Glomerular endothelial cell (primary cell): Measurements from ENCODE around the gene CPNE6. TPM values are rescaled to one million over a fixed set of nuclear protein-coding genes. Genes with fewer than 3 reads are reported as not detected.

ENCODE experiments used
- DNase-seq: peaks from one replicate; pipeline ENCODE4 v3.0.0-alpha.2; 2011; ENCODE audit warnings: low read depth, low spot score; ENCODE audit errors: extremely low read depth
- total RNA-seq: library from RNA; depleted of rRNA; stranded (reverse); fragments of >200 nt; gene quantifications from 2 replicates; pipeline ENCODE4 v1.2.3, GENCODE V29; 2015

CPNE6 gene
- total RNA-seq, 1 donor from 2014 or later = not detected

DNA sequence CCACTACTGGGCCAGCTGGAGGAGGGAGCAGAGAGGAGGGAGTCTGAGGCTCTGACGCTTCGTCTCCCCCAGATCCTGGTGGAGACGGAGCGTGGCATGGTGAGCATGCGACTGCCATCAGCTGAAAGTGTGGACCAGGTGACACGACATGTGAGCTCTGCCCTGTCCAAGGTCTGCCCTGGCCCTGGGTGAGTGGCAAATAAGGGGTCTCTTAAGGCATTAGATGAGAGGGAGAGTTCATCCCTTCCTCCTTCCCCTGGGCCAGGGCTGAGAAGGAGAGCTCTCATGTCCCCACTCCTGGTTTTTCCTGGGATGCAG, 17.1 kb upstream of the CPNE6 start:
- DNase-seq = no peak

DNA sequence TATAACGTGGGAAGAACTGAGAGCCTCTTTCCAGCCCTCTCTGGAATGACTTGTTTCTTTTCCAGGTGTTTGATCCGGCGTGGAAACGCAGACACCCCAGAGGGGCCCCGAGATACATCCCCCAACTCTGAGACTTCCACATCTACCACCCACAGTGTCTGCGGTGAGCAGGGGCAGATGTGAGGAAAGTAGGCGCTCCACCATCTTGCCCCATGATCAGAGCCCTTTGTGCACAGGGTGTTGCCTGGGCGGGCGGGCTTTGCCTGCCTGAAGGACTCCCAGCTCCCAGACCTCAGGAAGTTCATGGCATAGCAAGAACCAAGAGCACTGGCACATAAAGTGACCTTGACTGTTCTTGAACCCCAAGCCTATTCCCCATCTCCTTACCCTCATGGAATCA, 16.7 kb upstream of the CPNE6 start:
- DNase-seq = no peak

DNA sequence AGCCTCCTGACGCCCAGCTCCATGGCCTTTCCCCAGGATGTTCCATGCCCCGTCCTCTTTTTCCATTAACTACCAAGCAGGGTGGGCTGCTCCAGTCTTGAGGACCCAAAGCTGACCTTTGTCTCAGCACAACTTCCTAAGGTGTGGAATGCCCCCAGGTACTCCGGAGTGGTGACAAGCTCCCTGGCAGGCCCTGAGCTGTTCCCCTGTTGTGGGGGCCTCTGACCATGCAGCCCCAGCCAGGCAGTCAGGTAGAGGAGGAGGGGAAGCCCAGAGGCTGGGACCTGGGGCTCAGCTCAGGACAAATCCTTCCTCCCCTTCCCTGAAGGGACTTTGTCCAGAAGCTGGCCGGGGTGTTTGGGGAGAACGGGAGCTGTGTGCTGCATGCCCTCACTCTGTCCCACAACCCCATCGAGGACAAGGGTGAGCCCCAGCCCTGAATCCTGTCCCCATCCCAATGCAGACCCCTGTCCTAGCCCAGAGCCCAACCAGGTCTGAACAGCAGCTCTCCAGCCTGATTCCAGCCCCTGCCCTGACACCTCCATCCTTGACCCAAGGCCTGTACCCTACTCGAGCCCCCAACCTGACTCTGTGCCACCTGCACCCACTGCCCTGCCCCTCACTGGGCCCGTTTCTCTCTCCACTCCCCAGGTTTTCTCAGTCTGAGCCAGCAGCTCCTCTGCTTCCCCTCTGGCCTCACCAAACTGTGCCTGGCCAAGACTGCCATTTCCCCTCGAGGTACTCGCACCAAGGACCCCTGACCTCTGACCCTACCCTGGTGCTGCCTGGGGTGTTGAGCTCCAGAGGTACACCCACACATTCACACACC, 15.2 kb upstream of the CPNE6 start:
- DNase-seq = no peak

DNA sequence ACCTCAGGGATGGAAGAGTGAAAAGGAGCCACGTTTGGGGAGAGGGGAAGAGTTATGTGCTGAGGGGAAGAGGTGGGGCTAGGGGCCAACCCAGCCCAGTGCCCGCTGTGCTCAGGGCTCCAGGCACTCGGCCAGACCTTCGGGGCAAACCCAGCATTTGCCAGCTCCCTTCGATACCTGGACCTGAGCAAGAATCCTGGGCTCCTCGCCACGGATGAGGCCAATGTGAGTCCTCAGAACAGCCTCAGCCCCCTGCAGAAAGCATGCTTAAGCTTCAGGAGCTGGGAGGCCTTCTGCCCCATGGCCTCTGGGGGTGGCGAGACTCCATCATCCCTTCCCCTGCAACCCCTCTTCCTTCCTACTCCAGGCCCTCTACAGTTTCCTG, 14.6 kb upstream of the CPNE6 start:
- DNase-seq = no peak

DNA sequence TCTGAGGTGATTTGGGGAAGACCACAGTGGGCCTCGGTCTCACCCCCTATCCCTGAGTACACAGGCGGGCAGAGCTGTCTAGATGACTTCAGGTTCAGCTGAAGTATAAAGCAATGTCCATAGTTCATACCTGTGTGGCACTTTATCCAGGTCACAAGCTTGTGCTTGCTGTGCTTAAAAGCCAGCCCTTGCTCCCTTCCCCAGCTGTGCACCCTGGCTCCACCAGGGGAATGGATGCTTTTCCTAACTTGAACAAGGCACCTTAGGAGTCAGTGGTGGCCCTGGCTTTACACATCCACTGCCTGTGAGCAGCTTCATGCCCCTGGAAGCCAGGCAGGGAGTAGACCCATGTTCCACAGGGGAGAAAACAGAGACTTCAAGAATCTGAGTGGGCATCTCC, 14.1 kb upstream of the CPNE6 start:
- no peak for DNase-seq

DNA sequence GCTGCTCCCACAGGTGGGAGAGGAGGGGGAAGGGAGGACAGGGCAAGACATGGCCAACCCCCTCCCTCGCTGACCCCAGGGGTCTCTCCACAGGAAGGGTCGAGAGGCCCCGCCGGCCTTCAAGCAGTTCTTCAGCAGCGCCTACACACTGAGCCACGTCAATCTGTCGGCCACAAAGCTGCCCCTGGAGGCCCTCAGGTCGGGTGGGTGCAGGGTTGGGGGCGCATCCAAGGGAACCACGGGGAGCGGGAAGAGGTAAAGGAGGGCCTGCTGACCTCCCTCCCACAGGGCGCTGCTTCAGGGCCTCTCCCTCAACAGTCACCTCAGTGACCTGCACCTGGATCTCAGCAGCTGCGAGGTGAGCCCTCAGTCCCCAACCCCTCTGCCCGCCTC, 13.5 kb upstream of the CPNE6 start:
- DNase-seq = no peak

DNA sequence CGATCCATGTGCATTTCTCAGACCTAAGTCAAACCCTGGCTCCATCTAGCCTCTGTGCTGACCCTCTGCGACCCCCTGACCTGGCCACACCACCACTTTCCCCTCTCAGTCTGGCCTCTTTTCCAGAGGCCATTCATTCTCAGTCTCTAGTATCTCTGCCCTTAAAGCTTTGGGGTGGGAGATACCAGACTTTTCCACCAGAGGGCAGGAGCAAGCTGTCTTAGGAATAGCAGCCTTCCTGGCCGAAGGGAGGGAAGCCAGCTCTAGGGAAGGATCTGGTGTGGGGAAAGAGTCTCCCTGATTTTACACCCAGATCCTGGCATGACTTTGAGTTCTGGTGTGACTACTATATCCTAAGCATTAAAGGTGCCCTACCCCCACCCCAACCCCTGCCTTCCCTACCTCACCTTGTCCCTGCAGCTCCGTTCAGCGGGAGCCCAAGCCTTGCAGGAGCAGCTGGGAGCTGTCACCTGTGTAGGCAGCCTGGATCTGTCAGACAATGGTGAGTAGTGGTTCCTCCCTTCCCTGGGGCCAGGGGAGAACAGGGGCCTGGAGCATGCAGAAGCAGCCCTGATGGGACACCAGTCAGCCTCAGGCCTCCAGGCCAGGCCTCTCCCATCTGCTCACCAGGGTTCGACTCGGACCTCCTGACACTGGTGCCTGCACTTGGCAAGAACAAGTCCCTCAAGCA, 13.0 kb upstream of the CPNE6 start:
- peak; percentile 25 for DNase-seq

DNA sequence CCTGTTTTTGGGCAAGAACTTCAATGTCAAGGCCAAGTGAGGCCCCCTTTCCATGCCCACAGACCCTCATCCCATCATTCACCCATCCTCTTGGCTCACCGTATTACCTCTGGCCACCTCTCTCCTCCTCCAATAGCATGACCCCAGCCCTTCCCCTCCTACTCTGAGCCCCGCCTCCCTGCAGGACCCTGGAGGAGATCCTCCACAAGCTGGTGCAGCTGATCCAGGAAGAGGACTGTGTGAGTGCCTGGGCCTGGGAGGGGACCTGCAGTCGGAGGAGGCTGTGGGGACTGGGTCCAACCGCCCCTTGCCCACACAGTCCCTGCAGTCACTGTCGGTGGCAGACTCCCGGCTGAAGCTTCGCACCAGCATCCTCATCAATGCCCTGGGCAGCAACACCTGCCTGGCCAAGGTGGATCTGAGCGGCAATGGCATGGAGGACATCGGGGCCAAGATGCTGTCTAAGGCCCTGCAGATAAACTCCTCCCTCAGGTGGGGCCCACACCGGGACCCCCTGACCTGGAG, 12.3 kb upstream of the CPNE6 start:
- DNase-seq = no peak

DNA sequence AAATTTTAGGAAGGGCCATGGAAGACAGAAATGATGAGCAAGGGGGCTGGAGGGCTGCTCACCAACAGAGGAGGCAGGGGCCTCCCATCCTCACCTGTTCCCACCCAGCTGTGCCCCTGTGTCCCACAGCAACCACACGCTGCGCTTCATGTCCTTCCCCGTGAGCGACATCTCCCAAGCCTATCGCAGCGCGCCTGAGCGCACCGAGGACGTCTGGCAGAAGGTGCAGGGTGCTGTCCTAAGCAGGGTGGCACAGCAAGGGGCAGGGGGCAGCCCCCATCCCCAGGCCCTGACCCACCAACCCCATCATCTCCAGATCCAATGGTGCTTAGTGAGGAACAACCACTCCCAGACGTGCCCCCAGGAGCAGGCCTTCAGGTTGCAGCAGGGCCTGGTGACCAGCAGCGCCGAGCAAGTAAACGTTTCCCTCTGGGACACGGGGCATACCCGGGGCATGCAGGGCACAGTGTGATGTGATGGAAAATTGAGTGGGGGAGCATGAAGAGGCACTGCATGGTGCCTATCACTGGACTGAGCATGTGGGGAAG, 11.4 kb upstream of the CPNE6 start:
- DNase-seq = no peak

DNA sequence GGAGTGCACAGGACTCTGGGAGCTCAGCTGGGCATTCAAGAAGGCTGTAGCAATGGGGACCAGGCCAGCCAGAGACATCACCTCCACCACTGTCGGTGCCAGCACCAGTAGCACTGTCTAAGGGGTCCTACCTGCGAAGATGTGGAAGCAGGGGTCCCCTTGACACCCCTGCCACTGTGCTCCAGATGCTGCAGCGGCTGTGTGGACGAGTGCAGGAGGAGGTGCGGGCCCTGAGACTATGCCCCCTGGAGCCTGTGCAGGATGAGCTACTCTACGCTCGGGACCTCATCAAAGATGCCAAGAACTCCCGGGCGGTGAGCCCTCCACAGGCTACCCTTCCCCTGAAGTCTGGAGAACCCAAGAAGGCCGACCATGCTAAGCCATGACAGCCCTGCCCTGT, 10.9 kb upstream of the CPNE6 start:
- DNase-seq = no peak

DNA sequence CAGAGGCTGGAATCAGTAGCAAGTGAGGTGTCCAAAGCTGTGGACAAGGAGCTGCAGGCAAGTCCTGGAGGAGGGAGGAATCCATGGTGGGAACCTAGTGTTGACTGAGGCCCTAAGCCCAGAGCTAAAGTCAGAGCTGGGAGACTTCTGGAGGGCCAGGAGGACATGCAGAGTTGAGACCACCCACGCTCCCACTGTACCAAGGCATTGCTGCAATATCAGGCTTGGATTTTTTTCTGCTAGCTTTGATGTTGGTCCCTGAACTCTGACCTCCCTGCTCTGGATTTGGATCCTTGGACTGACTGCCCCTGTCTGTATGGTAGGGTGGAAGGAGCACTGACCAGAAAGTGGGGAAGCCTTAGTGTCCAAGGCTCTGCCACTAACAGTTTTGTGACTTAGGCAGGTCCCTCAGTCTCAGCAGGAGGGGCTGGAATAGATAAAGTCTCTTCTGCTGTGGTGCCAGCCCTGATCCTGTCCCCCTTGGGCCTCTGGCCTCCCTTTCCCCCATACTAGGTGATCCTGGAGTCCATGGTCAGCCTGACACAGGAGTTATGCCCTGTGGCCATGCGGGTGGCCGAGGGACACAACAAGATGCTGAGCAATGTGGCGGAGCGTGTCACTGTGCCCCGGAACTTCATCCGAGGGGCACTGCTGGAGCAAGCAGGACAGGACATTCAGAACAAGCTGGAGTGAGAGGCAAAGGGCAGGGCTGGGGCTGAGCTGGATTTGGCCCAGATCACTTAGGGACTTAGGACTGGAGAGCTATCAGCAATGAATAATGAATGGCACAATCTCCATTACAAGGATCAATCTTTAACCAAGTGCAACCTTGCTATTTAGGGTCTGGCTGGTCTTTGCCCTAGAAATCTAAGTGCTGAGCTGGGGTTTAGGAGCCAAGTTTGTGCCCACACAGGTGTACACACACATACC, 10.1 kb upstream of the CPNE6 start:
- no peak for DNase-seq

DNA sequence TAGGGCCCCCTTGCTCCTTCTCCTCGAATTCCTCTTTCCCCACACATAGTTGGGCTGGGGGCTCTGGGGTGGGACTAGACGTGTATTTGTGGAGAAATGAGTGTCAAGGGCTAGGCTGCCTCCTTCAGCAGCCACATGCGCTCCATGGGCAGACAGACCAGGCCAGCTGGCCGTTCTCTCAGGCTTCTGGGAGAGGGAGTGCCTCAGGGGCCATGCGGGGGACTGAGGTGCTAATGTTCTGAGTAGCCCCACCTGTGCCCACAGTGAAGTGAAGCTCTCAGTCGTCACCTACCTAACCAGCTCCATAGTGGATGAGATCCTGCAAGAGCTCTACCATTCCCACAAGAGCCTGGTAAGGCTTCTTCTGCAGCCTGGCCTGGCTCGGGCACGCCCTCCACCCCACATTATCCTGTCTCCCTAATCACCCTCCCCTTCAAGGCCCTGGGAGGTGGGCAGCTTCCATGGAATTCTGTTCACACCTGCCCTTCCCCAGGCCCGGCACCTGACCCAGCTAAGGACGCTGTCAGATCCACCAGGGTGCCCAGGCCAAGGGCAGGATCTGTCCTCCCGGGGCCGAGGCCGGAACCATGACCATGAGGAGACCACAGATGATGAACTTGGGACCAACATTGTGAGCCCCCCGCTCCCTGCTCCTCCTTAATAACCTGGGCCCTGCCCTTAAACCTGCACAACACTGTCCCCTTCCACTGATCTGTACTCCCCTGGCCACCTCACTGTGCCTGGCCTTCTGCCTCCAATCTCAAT, 9.0 kb upstream of the CPNE6 start:
- no peak for DNase-seq

DNA sequence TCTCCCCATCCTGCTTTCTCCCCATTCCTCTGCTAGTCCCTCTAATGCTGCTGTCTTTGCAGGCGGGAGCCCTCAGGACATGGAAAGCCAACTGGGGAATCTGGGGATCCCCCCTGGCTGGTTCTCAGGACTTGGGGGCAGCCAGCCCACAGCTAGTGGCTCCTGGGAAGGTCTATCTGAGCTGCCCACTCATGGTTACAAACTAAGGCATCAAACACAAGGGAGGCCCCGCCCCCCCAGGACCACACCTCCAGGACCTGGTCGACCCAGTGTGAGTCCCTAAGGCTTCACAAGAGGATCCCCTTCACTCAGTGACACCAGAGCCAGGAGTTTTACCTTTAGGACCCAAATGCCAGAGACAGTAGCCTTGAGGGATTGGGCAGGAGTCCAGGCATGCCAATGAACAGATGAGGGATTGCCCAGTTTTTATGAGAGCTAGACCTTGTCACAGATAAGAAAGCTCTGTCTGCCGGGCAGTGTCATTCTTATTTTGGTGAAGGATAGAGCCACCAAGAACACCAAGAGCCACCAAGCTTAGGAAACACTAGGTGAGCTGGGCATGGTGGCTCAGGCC, 8.0 kb upstream of the CPNE6 start:
- DNase-seq = no peak

DNA sequence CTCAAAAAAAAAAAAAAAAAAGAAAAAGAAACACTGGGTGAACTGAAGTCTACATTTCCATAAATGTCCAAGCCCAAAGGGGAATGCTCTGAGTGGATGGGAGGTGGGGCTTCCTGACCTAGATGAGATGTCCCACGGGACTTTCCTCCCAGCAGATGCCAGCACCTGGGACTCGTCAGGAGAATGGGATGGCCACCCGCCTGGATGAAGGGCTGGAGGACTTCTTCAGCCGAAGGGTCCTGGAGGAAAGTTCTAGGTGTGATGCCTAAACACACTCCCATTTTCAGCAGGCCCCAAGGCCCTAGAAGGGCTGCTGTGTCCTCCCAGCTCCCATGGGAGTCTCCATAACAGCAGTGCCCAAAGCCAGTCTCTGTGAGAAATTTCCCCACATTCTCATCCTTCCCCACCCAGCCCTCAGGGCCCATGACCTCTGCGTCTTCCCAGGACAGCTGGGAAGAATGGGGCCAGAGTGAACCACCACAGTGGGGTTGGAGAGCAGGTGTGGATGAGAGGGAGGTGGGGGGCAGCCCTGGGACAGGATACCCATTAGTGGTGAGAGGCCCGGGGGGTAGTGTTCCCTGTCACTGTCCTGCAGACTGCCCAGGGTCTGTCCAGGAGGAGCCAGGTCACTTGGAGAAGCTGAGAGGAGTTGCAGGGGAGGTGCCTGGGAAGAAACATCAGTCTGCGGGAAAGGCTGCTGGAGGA, 7.1 kb upstream of the CPNE6 start:
- DNase-seq = no peak

DNA sequence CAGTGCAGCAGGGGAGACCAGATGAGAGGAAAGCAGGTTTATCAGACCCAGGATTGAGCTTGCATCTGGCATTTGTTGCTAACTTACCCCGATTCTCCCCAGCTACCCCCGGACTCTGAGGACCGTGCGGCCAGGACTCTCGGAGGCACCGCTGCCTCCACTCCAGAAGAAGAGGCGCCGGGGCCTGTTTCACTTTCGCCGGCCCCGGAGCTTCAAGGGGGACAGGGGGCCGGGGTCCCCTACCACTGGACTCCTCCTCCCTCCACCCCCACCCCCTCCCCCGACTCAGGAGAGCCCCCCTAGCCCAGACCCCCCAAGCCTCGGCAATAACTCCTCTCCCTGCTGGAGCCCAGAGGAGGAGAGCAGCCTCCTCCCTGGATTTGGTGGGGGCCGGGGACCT, 6.5 kb upstream of the CPNE6 start:
- no peak for DNase-seq

DNA sequence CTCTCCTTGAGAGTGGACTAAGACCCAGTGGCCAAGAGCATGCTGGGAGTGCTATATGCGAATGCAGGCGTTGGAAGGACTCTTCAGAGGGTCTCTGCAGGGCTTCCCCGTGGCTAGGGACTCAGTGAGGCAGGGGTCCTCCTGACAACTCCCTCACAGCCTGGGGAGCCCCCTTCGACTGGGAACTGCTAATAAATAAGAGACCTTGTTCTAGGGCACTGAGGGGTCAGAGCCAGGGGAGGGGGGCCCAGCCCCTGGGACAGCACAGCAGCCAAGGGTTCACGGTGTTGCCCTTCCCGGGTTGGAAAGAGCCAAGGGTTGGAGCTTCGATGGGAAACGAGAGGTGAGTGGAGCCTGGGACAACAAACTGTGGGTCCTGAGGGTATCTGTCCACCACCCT, 6.0 kb upstream of the CPNE6 start:
- no peak for DNase-seq

DNA sequence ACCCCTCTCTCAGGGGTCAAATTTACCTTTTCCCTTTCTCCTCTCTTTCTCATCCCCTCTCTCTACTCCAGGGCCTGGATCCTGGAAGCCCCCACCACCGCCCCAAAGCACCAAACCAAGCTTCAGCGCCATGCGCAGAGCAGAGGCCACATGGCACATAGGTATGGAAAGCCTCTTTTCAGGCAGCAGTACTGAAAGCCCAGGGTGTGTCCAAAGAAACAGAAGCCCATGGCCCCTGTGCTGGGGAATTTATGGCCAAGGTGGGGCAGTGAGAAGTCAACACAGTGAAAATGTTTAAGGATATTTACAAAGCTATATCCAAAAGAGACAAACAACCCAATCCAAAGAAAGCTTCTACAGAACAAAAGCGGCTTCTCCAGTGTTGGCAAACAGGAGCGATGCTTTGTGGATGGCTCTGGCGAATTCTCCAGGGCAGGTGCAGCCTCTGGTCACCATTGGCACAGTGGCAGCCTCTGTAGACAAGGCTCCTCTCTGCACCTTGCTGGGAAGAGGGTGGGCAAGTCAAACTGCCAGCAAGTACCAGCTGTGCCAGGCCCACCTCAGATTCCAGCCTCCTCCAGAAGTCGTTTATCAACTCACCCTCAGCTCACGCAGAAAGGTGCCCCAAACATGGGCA, 4.7 kb upstream of the CPNE6 start:
- no peak for DNase-seq

DNA sequence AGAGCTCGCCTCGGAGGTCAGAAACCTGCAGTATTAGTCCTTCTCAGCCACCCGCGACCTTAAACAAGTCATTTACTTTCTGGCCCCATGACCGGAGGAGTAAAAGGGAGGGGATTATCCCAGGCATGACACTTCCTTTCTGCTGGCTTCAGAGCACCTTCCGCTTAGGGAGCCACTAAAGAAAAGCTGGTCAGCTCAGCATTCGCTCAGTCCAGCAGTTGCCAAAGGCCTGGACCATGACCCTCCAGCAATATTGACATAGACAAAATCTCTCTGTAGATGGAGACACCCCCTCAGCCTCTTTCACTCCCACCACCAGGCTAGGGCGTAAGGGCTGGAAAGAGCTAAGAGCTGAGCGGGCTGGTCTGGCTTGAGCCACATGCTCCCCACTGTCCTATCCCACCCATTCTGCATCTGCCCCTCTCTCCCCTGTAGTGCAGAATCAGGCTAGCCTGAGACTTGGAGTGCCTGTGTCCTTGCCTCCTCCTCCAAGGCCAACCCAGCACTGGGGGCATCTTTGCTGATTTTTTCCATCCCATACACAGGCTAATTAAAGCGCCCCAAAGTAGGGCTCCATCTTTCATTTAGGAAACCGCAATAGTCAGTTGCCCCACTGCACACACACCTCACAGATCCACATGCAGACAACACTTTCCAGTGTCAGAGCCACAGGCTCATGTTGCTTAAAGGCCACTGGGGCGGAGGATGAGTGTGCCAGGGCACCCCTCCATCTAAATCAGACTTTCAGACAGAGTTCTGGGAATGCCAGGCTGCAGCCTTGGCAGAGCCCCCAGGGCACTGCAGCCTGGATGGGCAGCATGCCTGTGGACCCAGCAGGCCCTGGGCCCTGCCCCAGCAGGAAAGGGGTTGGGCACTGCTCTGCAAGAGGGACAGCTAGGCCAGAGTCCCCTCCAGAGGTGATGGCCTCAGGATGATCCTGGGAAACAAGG, 4.0 kb upstream of the CPNE6 start:
- no peak for DNase-seq
